PC-9 (cell line): ENCODE results near the gene GRM7. TPM values are rescaled to one million over a fixed set of nuclear protein-coding genes. Genes with fewer than 3 reads are reported as not detected.

ENCODE experiments used
- BruUV-seq: library from RNA; stranded (reverse); fragments of 400-500 nt; replicated peaks from 2 replicates; lab custom pipeline; 2021; lab: Mats Ljungman, UMichigan
- CTCF ChIA-PET: fragments of 300-600 bp; sonication (Branson Sonifier 250); formaldehyde crosslinking; loops from one replicate; lab custom pipeline; 2022; ENCODE audit warnings: antibody characterized with exemption; lab: Charles Lee
- POLR2A ChIA-PET: fragments of 300-600 bp; sonication (Branson Sonifier 250); formaldehyde crosslinking; loops from one replicate; lab custom pipeline; 2022; ENCODE audit warnings: antibody characterized with exemption; ENCODE audit not compliant: unreplicated experiment; lab: Charles Lee
- DNase-seq, 2 experiments: peaks; one replicate each; pipeline versions ENCODE4 v3.0.0 to v3.0.0-alpha.2; 2015 to 2022; ENCODE audit warnings: mixed read lengths in 1 of 2
- H2AFZ ChIP-seq: fragments of 200-600 bp; sonication (generic); 2 replicates; pipeline ENCODE4 v1.8.1; 2017; ENCODE audit warnings: antibody characterized with exemption
- H3F3A ChIP-seq: fragments of 200-600 bp; sonication (generic); 2 replicates; pipeline ENCODE4 v1.8.1; 2017; ENCODE audit warnings: antibody characterized with exemption, mild to moderate bottlenecking, low read depth; ENCODE audit not compliant: insufficient read depth
- H3K27ac ChIP-seq: fragments of 200-600 bp; sonication (generic); 2 replicates; pipeline ENCODE4 v1.6.1; 2016; ENCODE audit warnings: mixed run types
- H3K27me3 ChIP-seq: fragments of 200-600 bp; sonication (generic); 2 replicates; pipeline ENCODE4 v1.6.1; 2016; ENCODE audit warnings: low read depth, mixed run types; ENCODE audit not compliant: insufficient read depth
- H3K36me3 ChIP-seq: fragments of 200-600 bp; sonication (generic); 2 replicates; pipeline ENCODE4 v1.6.1; 2016; ENCODE audit warnings: low read depth, mixed run types
- H3K4me1 ChIP-seq: fragments of 200-600 bp; sonication (generic); replicated peaks from 2 replicates; pipeline ENCODE4 v1.6.1; 2016; ENCODE audit warnings: mixed run types; ENCODE audit not compliant: insufficient read depth
- H3K4me2 ChIP-seq: fragments of 200-600 bp; sonication (generic); 2 replicates; pipeline ENCODE4 v1.6.1; 2017; ENCODE audit warnings: mixed run types
- H3K4me3 ChIP-seq: fragments of 200-600 bp; sonication (generic); 2 replicates; pipeline ENCODE4 v1.6.1; 2016; ENCODE audit warnings: mixed run types
- H3K79me2 ChIP-seq: fragments of 200-600 bp; sonication (generic); 2 replicates; pipeline ENCODE4 v1.6.1; 2017; ENCODE audit warnings: low read depth, mixed run types
- H3K9me2 ChIP-seq: fragments of 200-600 bp; sonication (generic); 2 replicates; pipeline ENCODE4 v1.8.1; 2017; ENCODE audit warnings: mild to moderate bottlenecking; ENCODE audit not compliant: insufficient read depth
- H3K9me3 ChIP-seq: fragments of 200-600 bp; sonication (generic); 2 replicates; pipeline ENCODE4 v1.8.1; 2016; ENCODE audit warnings: low read depth; ENCODE audit not compliant: insufficient read depth
- H4K20me1 ChIP-seq: fragments of 200-600 bp; sonication (generic); 2 replicates; pipeline ENCODE4 v1.8.1; 2017; ENCODE audit not compliant: insufficient read depth
- EZH2 ChIP-seq: fragments of 200-600 bp; sonication (generic); IDR thresholded peaks from 2 replicates; pipeline ENCODE4 v1.8.0; 2017; ENCODE audit warnings: antibody characterized with exemption, low read depth
- intact Hi-C: fragments of 100-400 bp; cut with micrococcal nuclease; formaldehyde crosslinking; loops from one replicate; pipeline ENCODE4 v1.10.0; 2022; ENCODE audit not compliant: unreplicated experiment
- total RNA-seq: library from RNA; stranded (reverse); gene quantifications from 2 replicates; pipeline ENCODE4 v1.2.3, GENCODE V29; 2021
- TF ChIP-seq, protein P1 (sequence below): fragments of 200-600 bp; sonication (generic); conservative IDR thresholded peaks from 2 replicates; pipeline ENCODE4 v1.6.1; 2017; ENCODE audit warnings: mixed run types, antibody characterized with exemption, mild to moderate bottlenecking, moderate library complexity

Gene GRM7
- total RNA-seq, 1 experiment from 2014 or later = not detected

DNA sequence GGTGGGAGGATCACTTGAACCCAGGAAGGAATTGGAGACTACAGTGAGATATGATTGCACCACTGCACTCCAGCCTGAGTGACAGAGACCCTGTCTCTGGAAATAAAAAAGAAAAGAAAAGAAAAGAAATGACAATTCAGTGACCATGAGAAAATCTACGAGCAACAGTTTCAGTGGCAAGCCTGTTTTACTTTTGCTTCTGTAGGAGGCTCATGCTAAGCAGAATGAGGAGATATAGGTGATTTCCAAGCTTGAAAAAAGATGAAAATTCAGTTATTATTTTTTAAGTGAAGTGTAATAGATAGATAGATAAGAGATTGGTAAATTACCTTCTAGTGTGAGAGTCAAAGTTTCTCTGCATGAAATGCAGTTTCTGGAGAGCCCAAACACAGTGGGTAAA is 651.1 kb downstream of the GRM7 start:
- intact Hi-C loops = no loop called here
- Histone ChIP-seq H4K20me1 (no peaks in the 10 kb centered on the region; the same call in 1 of the 2 replicates), H3F3A (no peaks in the 10 kb centered on the region), H3K36me3 (no peaks in the 10 kb centered on the region), H3K27ac (no peak overlapping the region), H3K9me2 (no peaks in the 10 kb centered on the region), H3K4me2 (no peak overlapping the region), H3K27me3 (no peaks in the 10 kb centered on the region), H3K9me3 (no peaks in the 10 kb centered on the region; the same call in 1 of the 2 replicates), H3K4me1 (no peaks in the 10 kb centered on the region), H2AFZ (no peak overlapping the region), H3K79me2 (no peaks in the 10 kb centered on the region), H3K4me3 (no peak overlapping the region)
- ChIA-PET POLR2A (no interaction called here), CTCF (no interaction called here)
- no peak for DNase-seq
- BruUV-seq = no TSS peak
- TF ChIP-seq, protein P1, sequence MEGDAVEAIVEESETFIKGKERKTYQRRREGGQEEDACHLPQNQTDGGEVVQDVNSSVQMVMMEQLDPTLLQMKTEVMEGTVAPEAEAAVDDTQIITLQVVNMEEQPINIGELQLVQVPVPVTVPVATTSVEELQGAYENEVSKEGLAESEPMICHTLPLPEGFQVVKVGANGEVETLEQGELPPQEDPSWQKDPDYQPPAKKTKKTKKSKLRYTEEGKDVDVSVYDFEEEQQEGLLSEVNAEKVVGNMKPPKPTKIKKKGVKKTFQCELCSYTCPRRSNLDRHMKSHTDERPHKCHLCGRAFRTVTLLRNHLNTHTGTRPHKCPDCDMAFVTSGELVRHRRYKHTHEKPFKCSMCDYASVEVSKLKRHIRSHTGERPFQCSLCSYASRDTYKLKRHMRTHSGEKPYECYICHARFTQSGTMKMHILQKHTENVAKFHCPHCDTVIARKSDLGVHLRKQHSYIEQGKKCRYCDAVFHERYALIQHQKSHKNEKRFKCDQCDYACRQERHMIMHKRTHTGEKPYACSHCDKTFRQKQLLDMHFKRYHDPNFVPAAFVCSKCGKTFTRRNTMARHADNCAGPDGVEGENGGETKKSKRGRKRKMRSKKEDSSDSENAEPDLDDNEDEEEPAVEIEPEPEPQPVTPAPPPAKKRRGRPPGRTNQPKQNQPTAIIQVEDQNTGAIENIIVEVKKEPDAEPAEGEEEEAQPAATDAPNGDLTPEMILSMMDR = no peak
- TF ChIP-seq EZH2 = no peak

DNA sequence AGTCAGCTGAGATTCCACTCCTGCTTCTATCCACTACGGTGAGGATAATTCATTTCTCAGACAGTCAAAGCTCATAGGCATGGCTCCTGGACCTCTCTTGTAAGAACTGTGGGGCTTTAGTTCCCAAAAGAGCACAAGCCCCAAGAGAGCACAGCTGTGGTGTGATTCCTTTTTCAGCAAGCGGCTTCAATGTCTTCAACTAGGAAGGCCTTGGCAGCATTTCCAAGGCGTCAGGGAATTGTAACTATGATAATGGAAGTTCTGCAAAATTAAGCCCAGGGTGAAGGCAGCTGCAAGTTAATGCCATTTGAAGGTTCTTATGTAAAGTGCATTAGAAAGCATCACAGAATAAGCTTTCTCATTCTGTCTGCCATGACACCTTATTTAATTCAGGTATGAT is 657.1 kb downstream of the GRM7 start:
- H3K4me3 ChIP-seq = no peak overlapping the region
- H3K27me3 ChIP-seq = no peaks in the 10 kb centered on the region
- H3K4me2 ChIP-seq = no peak overlapping the region
- POLR2A ChIA-PET = interaction anchor here (0.6 kb wide), 1 partner anchor 602 kb away, joined by 5 read pairs; no protein-coding TSS in a partner anchor
- H3F3A ChIP-seq = no peaks in the 10 kb centered on the region
- CTCF ChIA-PET = no interaction called here
- no peaks in the 10 kb centered on the region for H3K9me2 ChIP-seq
- no peaks in the 10 kb centered on the region for H3K4me1 ChIP-seq
- no peaks in the 10 kb centered on the region for H3K79me2 ChIP-seq
- no peak overlapping the region for H2AFZ ChIP-seq
- DNase-seq = no peak
- TF ChIP-seq, protein P1 = no peak
- no peak for TF ChIP-seq EZH2
- BruUV-seq = no TSS peak
- H3K27ac ChIP-seq = no peak overlapping the region
- intact Hi-C loops = no loop called here
- H3K36me3 ChIP-seq = no peaks in the 10 kb centered on the region
- no peaks in the 10 kb centered on the region for H3K9me3 ChIP-seq
- H4K20me1 ChIP-seq = no peaks in the 10 kb centered on the region

DNA sequence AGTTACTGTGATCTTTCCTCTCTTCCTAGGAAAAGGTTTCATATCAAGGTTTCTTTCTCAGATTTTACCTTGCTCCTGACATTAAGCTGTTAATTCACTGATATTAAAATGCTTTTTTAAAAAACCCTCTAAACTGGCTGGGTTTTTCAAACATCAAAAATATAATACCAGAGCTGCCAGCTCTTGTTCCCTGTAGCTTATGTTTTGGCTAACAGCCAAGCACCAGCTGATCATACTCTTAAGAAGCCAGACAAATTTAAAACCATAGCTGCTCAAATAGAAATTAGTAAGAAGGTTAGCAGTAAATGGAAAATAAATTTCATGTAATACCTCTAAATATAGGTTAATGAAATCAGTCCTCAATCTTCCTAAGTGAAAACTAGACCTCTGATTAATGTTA is 657.5 kb downstream of the GRM7 start:
- ChIA-PET CTCF (no interaction called here), POLR2A (interaction anchor here (0.5 to 0.6 kb wide), 2 partner anchors 16 to 601 kb away, joined by 3 to 5 read pairs; no protein-coding TSS in a partner anchor)
- no peaks in the 10 kb centered on the region for H3K79me2 ChIP-seq
- DNase-seq = no peak
- intact Hi-C loops = no loop called here
- no peaks in the 10 kb centered on the region for H3F3A ChIP-seq
- no peak overlapping the region for H3K4me3 ChIP-seq
- no peaks in the 10 kb centered on the region for H3K4me1 ChIP-seq
- no peaks in the 10 kb centered on the region for H3K27me3 ChIP-seq
- no peak overlapping the region for H3K4me2 ChIP-seq
- H4K20me1 ChIP-seq = no peaks in the 10 kb centered on the region
- BruUV-seq = no TSS peak
- H3K9me3 ChIP-seq = no peaks in the 10 kb centered on the region
- no peaks in the 10 kb centered on the region for H3K36me3 ChIP-seq
- H2AFZ ChIP-seq = no peak overlapping the region
- H3K27ac ChIP-seq = no peak overlapping the region
- no peak for TF ChIP-seq EZH2
- TF ChIP-seq, protein P1 = no peak
- H3K9me2 ChIP-seq = no peaks in the 10 kb centered on the region
